Kidney (tissue), 14 donors: ENCODE measurements around the gene RNF141. TPM values are rescaled to one million over a fixed set of nuclear protein-coding genes. Genes with fewer than 3 reads are reported as not detected.
A peak's percentile ranks its signal among the peaks of the same experiment; 100 is the strongest.

Experiments
- DNase-seq, 5 donors: peaks; one replicate each; pipeline ENCODE4 v3.0.0-alpha.2; 2013 to 2020
- FAIRE-seq: peaks from 2 replicates; lab custom pipeline; 2012; peaks lifted over from hg19 to GRCh38; lab: Jason Lieb, UNC
- H3K27ac ChIP-seq, 2 donors: one replicate each; pipeline ENCODE4 v1.7.0; 2013; ENCODE audit warnings: low read depth in 2 of 2, low read length in 2 of 2, inconsistent platforms in 1 of 2
- H3K27me3 ChIP-seq: one replicate; pipeline ENCODE4 v1.7.1; 2013; ENCODE audit warnings: low read length, inconsistent platforms; ENCODE audit not compliant: control insufficient read depth, insufficient read depth
- H3K36me3 ChIP-seq, 3 donors: one replicate each; pipeline versions ENCODE4 v1.7.0 to v1.7.1; 2013; ENCODE audit warnings: low read length in 3 of 3, control low read depth in 1 of 3, inconsistent platforms in 1 of 3; ENCODE audit not compliant: insufficient read depth in 3 of 3, control insufficient read depth in 2 of 3
- H3K4me1 ChIP-seq, 3 donors: one replicate each; pipeline versions ENCODE4 v1.7.0 to v1.7.1; 2013; ENCODE audit warnings: low read length in 3 of 3, inconsistent platforms in 1 of 3, low read depth in 1 of 3; ENCODE audit not compliant: control insufficient read depth in 2 of 3, insufficient read depth in 2 of 3
- H3K4me3 ChIP-seq, 3 donors: one replicate each; pipeline versions ENCODE4 v1.7.0 to v1.8.1; 2013; ENCODE audit warnings: low read length in 3 of 3, control low read depth in 1 of 3, inconsistent platforms in 1 of 3
- H3K9ac ChIP-seq, 3 donors: one replicate each; pipeline versions ENCODE4 v1.7.0 to v1.7.1; 2013; ENCODE audit warnings: low read length in 3 of 3, control low read depth in 1 of 3, inconsistent platforms in 1 of 3
- H3K9me3 ChIP-seq, 3 donors: one replicate each; pipeline versions ENCODE4 v1.7.0 to v1.7.1; 2013; ENCODE audit warnings: low read length in 3 of 3, control low read depth in 1 of 3, inconsistent platforms in 1 of 3; ENCODE audit not compliant: control insufficient read depth in 2 of 3, insufficient read depth in 1 of 3
- CTCF ChIP-seq: IDR thresholded peaks from 3 replicates; pipeline ENCODE4 v1.5.1; 2012; ENCODE audit warnings: mild to moderate bottlenecking, moderate library complexity, borderline replicate concordance; ENCODE audit not compliant: insufficient read depth; ENCODE audit errors: extremely low read depth
- intact Hi-C: fragments of 100-400 bp; cut with DNase I; formaldehyde crosslinking; loops from one replicate; pipeline ENCODE4 v1.11.1; 2022
- polyA plus RNA-seq: library from polyadenylated mRNA; stranded (reverse); fragments of 350-450 nt; fragmentation: Illumina TruSeq; extraction: RNeasy Lipid Tissue Mini Kit (QIAGEN cat#74804); gene quantifications from one replicate; pipeline ENCODE4 v1.2.3, GENCODE V29; 2014; ENCODE audit warnings: low read depth, low replicate concordance; ENCODE audit not compliant: insufficient read depth
- total RNA-seq: library from RNA; stranded (reverse); fragmentation: NEBNext Ultra II Directional; extraction: Animal tissue kit (Norgen Biotek cat#: 25700); gene quantifications from one replicate; pipeline ENCODE4 v1.2.1, GENCODE V29; 2021
- donor health status: control.
- donor health status: control.
- donor health status: control.
- donor health status: control.
- donor health status: control.
- donor health status: DM: yes; HTN: yes; CAD: no.
- donor health status: Normal renal cell carcinoma (clear cell type).

The RNF141 gene
- total and polyA plus RNA-seq, 2 donors from 2014 or later: 20.5 to 35.8 TPM

GRCh38 chr11:10587995-10588394 lies 47.0 kb upstream of the RNF141 start:
- Histone ChIP-seq H3K4me3 (no peak overlapping the region), H3K36me3 (peaks cover 0 to 4% (median 0%) of the 10 kb centered on the region in 3 donors), H3K4me1 (no peaks in the 10 kb centered on the region), H3K9ac (no peak overlapping the region), H3K27ac (no peak overlapping the region), H3K27me3 (no peaks in the 10 kb centered on the region), H3K9me3 (no peaks in the 10 kb centered on the region)
- no peak for FAIRE-seq
- no peak for TF ChIP-seq CTCF
- intact Hi-C loops: no loop called here
- DNase-seq: no peak

GRCh38 chr11:10587388-10587787 lies 46.4 kb upstream of the RNF141 start:
- H3K9ac ChIP-seq: no peak overlapping the region
- DNase-seq: no peak
- no peak for FAIRE-seq
- intact Hi-C loops: no loop called here
- H3K36me3 ChIP-seq: peaks cover 0 to 4% (median 0%) of the 10 kb centered on the region in 3 donors
- no peak overlapping the region for H3K27ac ChIP-seq
- H3K4me1 ChIP-seq: no peaks in the 10 kb centered on the region
- no peak overlapping the region for H3K4me3 ChIP-seq
- no peak for TF ChIP-seq CTCF
- no peaks in the 10 kb centered on the region for H3K9me3 ChIP-seq
- H3K27me3 ChIP-seq: no peaks in the 10 kb centered on the region

- no peak for FAIRE-seq
- DNase-seq: peak in 3 of 5 donors; percentile 46 to 90 (median 56)
- no peaks in the 10 kb centered on the region for H3K4me1 ChIP-seq
Observed at GRCh38 chr11:10584071-10584501, 43.1 kb upstream of the RNF141 start.

More at GRCh38 chr11:10584071-10584501, 43.1 kb upstream of the RNF141 start:
- Histone ChIP-seq H3K9ac (no peak overlapping the region), H3K27me3 (no peaks in the 10 kb centered on the region), H3K4me3 (no peak overlapping the region), H3K9me3 (no peaks in the 10 kb centered on the region), H3K36me3 (peaks cover 0 to 6% (median 0%) of the 10 kb centered on the region in 3 donors), H3K27ac (no peak overlapping the region)
- TF ChIP-seq CTCF: no peak
- intact Hi-C loops: no loop called here
